ENCODE results near the gene CRACR2B. TPM values are rescaled to one million over a fixed set of nuclear protein-coding genes. Genes with fewer than 3 reads are reported as not detected.
A peak's percentile ranks its signal among the peaks of the same experiment; 100 is the strongest.

CRACR2B gene
- total RNA-seq, 1 donor from 2014 or later: 19.3 TPM

GRCh38 chr11:869399-870126 is 41.8 kb downstream of the CRACR2B start:
- DNase-seq (ENCODE audit: extremely low spot score, unreplicated experiment): no peak
- peaks cover 7% of the 10 kb centered on the region for H3K4me1 Mint-ChIP-seq (ENCODE audit: unreplicated experiment)
- no peaks in the 10 kb centered on the region for H3K27me3 Mint-ChIP-seq
- TF ChIP-seq, protein P1, sequence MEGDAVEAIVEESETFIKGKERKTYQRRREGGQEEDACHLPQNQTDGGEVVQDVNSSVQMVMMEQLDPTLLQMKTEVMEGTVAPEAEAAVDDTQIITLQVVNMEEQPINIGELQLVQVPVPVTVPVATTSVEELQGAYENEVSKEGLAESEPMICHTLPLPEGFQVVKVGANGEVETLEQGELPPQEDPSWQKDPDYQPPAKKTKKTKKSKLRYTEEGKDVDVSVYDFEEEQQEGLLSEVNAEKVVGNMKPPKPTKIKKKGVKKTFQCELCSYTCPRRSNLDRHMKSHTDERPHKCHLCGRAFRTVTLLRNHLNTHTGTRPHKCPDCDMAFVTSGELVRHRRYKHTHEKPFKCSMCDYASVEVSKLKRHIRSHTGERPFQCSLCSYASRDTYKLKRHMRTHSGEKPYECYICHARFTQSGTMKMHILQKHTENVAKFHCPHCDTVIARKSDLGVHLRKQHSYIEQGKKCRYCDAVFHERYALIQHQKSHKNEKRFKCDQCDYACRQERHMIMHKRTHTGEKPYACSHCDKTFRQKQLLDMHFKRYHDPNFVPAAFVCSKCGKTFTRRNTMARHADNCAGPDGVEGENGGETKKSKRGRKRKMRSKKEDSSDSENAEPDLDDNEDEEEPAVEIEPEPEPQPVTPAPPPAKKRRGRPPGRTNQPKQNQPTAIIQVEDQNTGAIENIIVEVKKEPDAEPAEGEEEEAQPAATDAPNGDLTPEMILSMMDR (conservative IDR thresholded peaks at IDR 0.05): no peak
- H3K9me3 Mint-ChIP-seq: no peaks in the 10 kb centered on the region
- H3K27ac Mint-ChIP-seq: no peak overlapping the region
- H3K4me3 Mint-ChIP-seq: no peak overlapping the region
- H3K36me3 Mint-ChIP-seq: peaks cover 4% of the 10 kb centered on the region

DNA sequence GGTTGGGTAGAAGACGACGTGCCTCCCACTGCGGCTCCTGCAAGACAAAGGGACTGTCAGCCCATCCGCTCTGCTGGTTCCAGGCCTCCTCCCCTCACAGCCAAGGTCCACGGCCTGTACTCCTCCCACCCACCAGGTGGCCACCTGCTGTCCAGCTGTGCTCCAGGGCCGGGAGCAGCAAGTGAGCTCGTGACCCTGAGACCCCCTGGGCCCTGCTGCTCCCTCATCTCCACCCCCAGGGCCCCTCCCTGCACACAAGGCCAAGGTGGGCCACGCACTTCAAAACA is 42.4 kb downstream of the CRACR2B start:
- H3K27ac Mint-ChIP-seq: no peak overlapping the region
- TF ChIP-seq, protein P1 (conservative IDR thresholded peaks at IDR 0.05): peak; percentile 53
- H3K9me3 Mint-ChIP-seq: no peaks in the 10 kb centered on the region
- DNase-seq (ENCODE audit: extremely low spot score, unreplicated experiment): no peak
- H3K27me3 Mint-ChIP-seq: no peaks in the 10 kb centered on the region
- H3K36me3 Mint-ChIP-seq: peaks cover 4% of the 10 kb centered on the region
- no peak overlapping the region for H3K4me3 Mint-ChIP-seq
- H3K4me1 Mint-ChIP-seq (ENCODE audit: unreplicated experiment): peaks cover 7% of the 10 kb centered on the region

DNA sequence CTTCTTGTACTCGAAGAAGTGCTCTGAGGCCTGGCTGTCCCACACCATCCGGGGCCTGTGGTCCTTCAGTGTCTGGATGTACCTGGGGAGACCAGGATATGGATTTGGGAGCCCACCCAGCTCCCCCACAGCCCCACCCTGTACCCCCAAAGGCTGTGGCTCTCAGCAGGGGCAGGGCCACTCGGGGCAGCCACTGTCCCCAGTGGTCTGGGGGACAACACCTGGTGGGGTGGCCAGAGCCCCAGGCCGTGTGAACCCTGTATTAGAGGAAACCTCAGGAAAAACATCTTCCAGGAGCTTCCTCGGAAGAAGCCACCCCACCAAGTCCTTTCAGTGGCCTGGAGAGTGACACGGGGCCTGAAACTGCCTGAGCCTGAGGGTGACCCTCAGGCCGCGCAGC is 42.7 kb downstream of the CRACR2B start:
- Mint-ChIP-seq H3K27ac (no peak overlapping the region), H3K4me3 (no peak overlapping the region), H3K36me3 (peaks cover 4% of the 10 kb centered on the region), H3K9me3 (no peaks in the 10 kb centered on the region), H3K4me1 (ENCODE audit: unreplicated experiment) (peaks cover 7% of the 10 kb centered on the region), H3K27me3 (no peaks in the 10 kb centered on the region)
- no peak for DNase-seq (ENCODE audit: extremely low spot score, unreplicated experiment)
- TF ChIP-seq, protein P1 (conservative IDR thresholded peaks at IDR 0.05): no peak

DNA sequence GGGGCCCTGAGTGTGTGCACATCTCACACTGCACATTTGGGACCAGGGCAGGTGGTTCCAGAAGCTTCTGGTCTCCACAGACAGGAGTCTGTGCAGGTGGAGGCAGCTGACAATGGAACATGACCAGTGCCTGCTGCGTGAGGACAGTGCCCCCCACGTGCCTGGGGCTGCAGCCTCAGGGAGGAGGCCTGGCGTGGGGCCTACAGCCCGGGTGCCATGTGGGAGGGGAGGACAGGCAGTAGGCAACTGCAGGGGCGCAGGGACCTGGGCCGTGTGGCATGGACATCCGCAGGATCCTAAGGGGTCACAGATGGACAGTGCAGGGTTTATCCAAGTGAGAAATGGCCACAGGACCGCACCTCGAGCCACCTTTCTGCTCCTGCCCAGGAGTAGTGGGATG is 43.8 kb downstream of the CRACR2B start:
- H3K36me3 Mint-ChIP-seq: peaks cover 4% of the 10 kb centered on the region
- H3K4me3 Mint-ChIP-seq: no peak overlapping the region
- no peak for DNase-seq (ENCODE audit: extremely low spot score, unreplicated experiment)
- TF ChIP-seq, protein P1 (conservative IDR thresholded peaks at IDR 0.05): no peak
- no peaks in the 10 kb centered on the region for H3K27me3 Mint-ChIP-seq
- no peak overlapping the region for H3K27ac Mint-ChIP-seq
- no peaks in the 10 kb centered on the region for H3K9me3 Mint-ChIP-seq
- H3K4me1 Mint-ChIP-seq (ENCODE audit: unreplicated experiment): peaks cover 7% of the 10 kb centered on the region

- Mint-ChIP-seq H3K4me1 (ENCODE audit: unreplicated experiment) (peaks cover 7% of the 10 kb centered on the region), H3K36me3 (peaks cover 4% of the 10 kb centered on the region), H3K27me3 (no peaks in the 10 kb centered on the region), H3K27ac (no peak overlapping the region), H3K9me3 (no peaks in the 10 kb centered on the region), H3K4me3 (no peak overlapping the region)
- no peak for DNase-seq (ENCODE audit: extremely low spot score, unreplicated experiment)
- TF ChIP-seq, protein P1 (conservative IDR thresholded peaks at IDR 0.05): no peak
Measured at GRCh38 chr11:872799-873198, 45.1 kb downstream of the CRACR2B start.

Data from type B pancreatic cell (in vitro differentiated cells).